ENCODE measurements around the gene ONECUT3.

DNA sequence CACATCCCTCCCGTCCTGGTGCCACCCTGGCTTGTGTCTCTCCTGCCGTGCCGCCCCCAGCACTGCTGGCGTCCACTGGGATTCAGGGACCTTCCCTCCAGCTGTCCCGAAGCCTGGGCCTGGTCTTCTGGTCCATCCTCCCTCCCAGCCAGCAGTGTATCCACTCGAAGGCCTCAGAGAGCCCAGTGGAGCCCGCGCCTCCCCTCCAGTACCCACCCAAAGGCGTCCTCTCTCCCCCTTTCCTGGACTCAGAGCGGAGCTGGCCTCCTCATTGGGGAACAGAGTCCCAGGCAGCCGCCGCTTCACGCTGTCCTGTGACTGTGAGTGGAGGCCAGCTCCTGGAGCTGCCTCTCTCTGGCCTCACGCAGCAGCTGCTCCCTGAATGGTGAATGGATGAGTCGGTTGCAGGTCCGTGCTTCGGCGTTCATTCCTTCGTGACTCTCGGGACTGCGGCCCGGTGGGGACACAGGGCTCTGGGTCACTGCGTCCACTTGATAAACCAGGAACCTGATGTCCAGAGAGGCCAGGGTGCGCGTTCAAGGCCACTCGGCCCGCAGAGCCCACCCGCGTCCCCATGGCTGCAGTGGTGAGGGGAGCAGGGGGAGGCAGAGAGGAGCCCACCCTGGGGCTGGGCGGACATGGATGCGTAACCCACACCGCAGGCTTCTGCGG lies 12.1 kb downstream of the ONECUT3 start:
- TF ChIP-seq, protein P1, sequence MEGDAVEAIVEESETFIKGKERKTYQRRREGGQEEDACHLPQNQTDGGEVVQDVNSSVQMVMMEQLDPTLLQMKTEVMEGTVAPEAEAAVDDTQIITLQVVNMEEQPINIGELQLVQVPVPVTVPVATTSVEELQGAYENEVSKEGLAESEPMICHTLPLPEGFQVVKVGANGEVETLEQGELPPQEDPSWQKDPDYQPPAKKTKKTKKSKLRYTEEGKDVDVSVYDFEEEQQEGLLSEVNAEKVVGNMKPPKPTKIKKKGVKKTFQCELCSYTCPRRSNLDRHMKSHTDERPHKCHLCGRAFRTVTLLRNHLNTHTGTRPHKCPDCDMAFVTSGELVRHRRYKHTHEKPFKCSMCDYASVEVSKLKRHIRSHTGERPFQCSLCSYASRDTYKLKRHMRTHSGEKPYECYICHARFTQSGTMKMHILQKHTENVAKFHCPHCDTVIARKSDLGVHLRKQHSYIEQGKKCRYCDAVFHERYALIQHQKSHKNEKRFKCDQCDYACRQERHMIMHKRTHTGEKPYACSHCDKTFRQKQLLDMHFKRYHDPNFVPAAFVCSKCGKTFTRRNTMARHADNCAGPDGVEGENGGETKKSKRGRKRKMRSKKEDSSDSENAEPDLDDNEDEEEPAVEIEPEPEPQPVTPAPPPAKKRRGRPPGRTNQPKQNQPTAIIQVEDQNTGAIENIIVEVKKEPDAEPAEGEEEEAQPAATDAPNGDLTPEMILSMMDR (IDR thresholded peaks at IDR 0.05; ENCODE audit: low read depth, low read length) = no peak
- TF ChIP-seq EZH2phosphoT487 (IDR thresholded peaks at IDR 0.05; ENCODE audit: low read depth) = no peak
